GM23338 (cell line): ENCODE results near the gene TYROBP. TPM values are rescaled to one million over a fixed set of nuclear protein-coding genes. Genes with fewer than 3 reads are reported as not detected.
A peak's percentile ranks its signal among the peaks of the same experiment; 100 is the strongest.

Source experiments
- ATAC-seq: fragments of 200-7000 bp; cut with Tn5 transposase; 3 replicates; pipeline ENCODE4 v1.9.1; 2020
- DNase-seq: peaks from one replicate; pipeline ENCODE4 v3.0.0-alpha.2; 2015; ENCODE audit warnings: low spot score
- H2AFZ ChIP-seq: fragments of 200-600 bp; sonication (generic); 2 replicates; pipeline ENCODE4 v1.8.0; 2016; ENCODE audit warnings: antibody characterized with exemption, mild to moderate bottlenecking, moderate library complexity
- H3F3A ChIP-seq: fragments of 200-600 bp; sonication (generic); replicated peaks from 2 replicates; pipeline ENCODE4 v1.8.0; 2017; ENCODE audit warnings: antibody characterized with exemption, mixed run types, low read depth
- H3K27ac ChIP-seq: fragments of 200-600 bp; sonication (generic); 2 replicates; pipeline ENCODE4 v1.6.1; 2016; ENCODE audit warnings: low read depth
- H3K27me3 ChIP-seq: fragments of 200-600 bp; sonication (generic); 2 replicates; pipeline ENCODE4 v1.8.0; 2016; ENCODE audit warnings: mild to moderate bottlenecking, mixed run types, moderate library complexity; ENCODE audit not compliant: insufficient read depth
- H3K36me3 ChIP-seq: fragments of 200-600 bp; sonication (generic); 2 replicates; pipeline ENCODE4 v1.8.0; 2016; ENCODE audit warnings: mild to moderate bottlenecking; ENCODE audit not compliant: insufficient read depth
- H3K4me1 ChIP-seq: fragments of 200-600 bp; sonication (generic); 2 replicates; pipeline ENCODE4 v1.8.0; 2016; ENCODE audit warnings: mild to moderate bottlenecking, moderate library complexity; ENCODE audit not compliant: insufficient read depth
- H3K4me2 ChIP-seq: fragments of 200-600 bp; sonication (generic); 2 replicates; pipeline ENCODE4 v1.7.1; 2017; ENCODE audit warnings: mixed run types
- H3K4me3 ChIP-seq: fragments of 200-600 bp; sonication (generic); 2 replicates; pipeline ENCODE4 v1.6.1; 2016; ENCODE audit warnings: mixed run types
- H3K79me2 ChIP-seq: fragments of 200-600 bp; sonication (generic); replicated peaks from 2 replicates; pipeline ENCODE4 v1.8.0; 2017; ENCODE audit warnings: mild to moderate bottlenecking; ENCODE audit not compliant: insufficient read depth
- H3K9me2 ChIP-seq: fragments of 200-600 bp; sonication (generic); 2 replicates; pipeline ENCODE4 v1.8.0; 2017; ENCODE audit not compliant: insufficient read depth
- H4K20me1 ChIP-seq: fragments of 200-600 bp; sonication (generic); replicated peaks from 2 replicates; pipeline ENCODE4 v1.8.0; 2017; ENCODE audit warnings: mild to moderate bottlenecking; ENCODE audit not compliant: insufficient read depth
- H3K27ac Mint-ChIP-seq: 2 replicates; pipeline ENCODE4 v1.8.0; 2020; ENCODE audit warnings: inconsistent platforms, mild to moderate bottlenecking, moderate library complexity, mixed read lengths
- H3K27me3 Mint-ChIP-seq: 3 replicates; pipeline ENCODE4 v1.8.0; 2022; ENCODE audit warnings: low read depth, mild to moderate bottlenecking, moderate library complexity, mixed read lengths, inconsistent platforms; ENCODE audit not compliant: insufficient read depth, poor library complexity
- H3K36me3 Mint-ChIP-seq: 3 replicates; pipeline ENCODE4 v1.8.0; 2021; ENCODE audit warnings: low read depth, mild to moderate bottlenecking, inconsistent platforms, moderate library complexity, mixed read lengths
- H3K4me1 Mint-ChIP-seq: 3 replicates; pipeline ENCODE4 v1.8.0; 2020; ENCODE audit warnings: mild to moderate bottlenecking, inconsistent platforms, mixed read lengths
- H3K4me3 Mint-ChIP-seq: 3 replicates; pipeline ENCODE4 v1.8.0; 2021; ENCODE audit warnings: moderate library complexity, mild to moderate bottlenecking, inconsistent platforms, mixed read lengths
- H3K9me3 Mint-ChIP-seq: 3 replicates; pipeline ENCODE4 v1.8.0; 2020; ENCODE audit warnings: moderate library complexity, mild to moderate bottlenecking, inconsistent platforms, mixed read lengths
- ETS1 ChIP-seq: IDR thresholded peaks from 2 replicates; pipeline ENCODE4 v1.6.1; 2016; ENCODE audit warnings: antibody characterized with exemption
- EZH2phosphoT487 ChIP-seq: fragments of 200-600 bp; sonication (generic); IDR thresholded peaks from one replicate; pipeline ENCODE4 v1.8.1; 2018; ENCODE audit warnings: antibody characterized with exemption; ENCODE audit not compliant: unreplicated experiment
- JUNB ChIP-seq: IDR thresholded peaks from one replicate; pipeline ENCODE4 v1.6.1; 2016; ENCODE audit warnings: antibody characterized with exemption; ENCODE audit not compliant: unreplicated experiment
- POLR2AphosphoS5 ChIP-seq: IDR thresholded peaks from 2 replicates; pipeline ENCODE4 v1.6.1; 2016; ENCODE audit warnings: antibody characterized with exemption, low read depth
- ZNF114 ChIP-seq: fragments of 250-450 bp; sonication (Bioruptor Pico); IDR thresholded peaks from 2 replicates; pipeline ENCODE4 v1.5.0; 2020; ENCODE audit warnings: mild to moderate bottlenecking, moderate library complexity
- ZNF331 ChIP-seq: fragments of 250-450 bp; sonication (Bioruptor Pico); IDR thresholded peaks from 2 replicates; pipeline ENCODE4 v1.5.0; 2020; ENCODE audit warnings: low read depth, mild to moderate bottlenecking, moderate library complexity
- ZNF462 ChIP-seq: fragments of 250-450 bp; sonication (Bioruptor Pico); IDR thresholded peaks from 2 replicates; pipeline ENCODE4 v1.5.0; 2020; ENCODE audit warnings: mild to moderate bottlenecking, moderate library complexity
- polyA plus RNA-seq: library from polyadenylated mRNA; unstranded; fragments of >200 nt; fragmentation: Nextera tagmentation; extraction: Ambion mirVana; gene quantifications from 2 replicates; pipeline ENCODE4 v1.2.1, GENCODE V29; 2016
- total RNA-seq: library from RNA; depleted of rRNA; stranded (reverse); fragments of >200 nt; shearing (Covaris generic); gene quantifications from 2 replicates; pipeline ENCODE4 v1.2.3, GENCODE V29; 2014

TYROBP gene
- total and polyA plus RNA-seq, 2 experiments from 2014 or later, result not detected

GRCh38 chr19:35869327-35870123 lies 38.6 kb downstream of the TYROBP start (continued):
- no peak for TF ChIP-seq ZNF462 (CRISPR knock-in tag)
- peak; percentile 42; the same call in 1 of the 2 replicates for TF ChIP-seq POLR2AphosphoS5
- TF ChIP-seq EZH2phosphoT487, result no peak
- TF ChIP-seq ZNF331, result no peak

- Histone ChIP-seq H3K4me2 (peak overlapping the region; percentile 98), H3F3A (peaks cover 15% of the 10 kb centered on the region; the same call in 1 of the 2 replicates), H3K4me3 (peak overlapping the region; percentile 84), H3K9me2 (no peaks in the 10 kb centered on the region), H2AFZ (peak overlapping the region; percentile 83), H3K36me3 (no peaks in the 10 kb centered on the region), H4K20me1 (no peaks in the 10 kb centered on the region), H3K4me1 (peaks cover 12% of the 10 kb centered on the region), H3K27ac (no peak overlapping the region), H3K27me3 (peaks cover 16% of the 10 kb centered on the region), H3K79me2 (no peaks in the 10 kb centered on the region)
- Mint-ChIP-seq H3K4me1 (peaks cover 25% of the 10 kb centered on the region), H3K27me3 (peaks cover 36% of the 10 kb centered on the region), H3K36me3 (peaks cover 3% of the 10 kb centered on the region), H3K4me3 (peak overlapping the region; percentile 86), H3K9me3 (no peaks in the 10 kb centered on the region; the same call in 2 of the 3 replicates), H3K27ac (no peak overlapping the region)
- ATAC-seq (no peak; the same call in 2 of the 3 replicates), DNase-seq (peak; percentile 20)
- no peak for TF ChIP-seq ZNF114 (CRISPR knock-in tag)
- no peak for TF ChIP-seq EZH2phosphoT487
- no peak for TF ChIP-seq JUNB
- TF ChIP-seq ZNF462 (CRISPR knock-in tag), result no peak
- TF ChIP-seq ETS1, result no peak
Observed at GRCh38 chr19:35868823-35869326, 39.2 kb downstream of the TYROBP start.
